ENCODE measurements around the gene S100A8. TPM values are rescaled to one million over a fixed set of nuclear protein-coding genes. Genes with fewer than 3 reads are reported as not detected.

The S100A8 gene
- not detected in 2 replicates for total RNA-seq (2022)
- Bru-seq, nascent RNA: not detected
- not detected for BruChase-seq, experiment 1, labeled RNA remaining after a 6-hour chase
- BruChase-seq, experiment 2, labeled RNA remaining after a 2-hour chase: not detected
- long read RNA-seq: 0 reads

GRCh38 chr1:153390938-153391710 lies at the start of gene S100A8:
TSS of gene S100A8 (minus strand) at chr1:153391073. CDS start at chr1:153390535, 538 bp downstream.
- Mint-ChIP-seq H3K27me3 (ENCODE audit: unreplicated experiment) (peaks cover 100% of the 10 kb centered on the region), H3K27ac (ENCODE audit: unreplicated experiment) (no peak within 1 kb of the TSS), H3K9me3 (ENCODE audit: low read depth, unreplicated experiment) (no peaks in the 10 kb centered on the region), H3K4me3 (ENCODE audit: low read depth, unreplicated experiment) (no peak within 1 kb of the TSS), H3K4me1 (ENCODE audit: low read depth, unreplicated experiment) (no peaks in the 10 kb centered on the region), H3K36me3 (ENCODE audit: insufficient read depth, unreplicated experiment) (no peaks in the 10 kb centered on the region)
- no TSS peak for BruUV-seq (replicated peaks)
- no peak for TF ChIP-seq CTCF (IDR thresholded peaks at IDR 0.05; ENCODE audit: unreplicated experiment)
- no peak for DNase-seq
- intact Hi-C loops (cut with micrococcal nuclease; ENCODE audit: unreplicated experiment): no loop called here
- CTCF ChIA-PET: no interaction called here

GRCh38 chr1:153439273-153439672 lies 48.4 kb upstream of the S100A8 start:
- no peak for DNase-seq
- no peak for TF ChIP-seq CTCF (IDR thresholded peaks at IDR 0.05; ENCODE audit: unreplicated experiment)
- CTCF ChIA-PET: no interaction called here
- Mint-ChIP-seq H3K36me3 (ENCODE audit: insufficient read depth, unreplicated experiment) (no peaks in the 10 kb centered on the region), H3K27me3 (ENCODE audit: unreplicated experiment) (peaks cover 85% of the 10 kb centered on the region), H3K4me3 (ENCODE audit: low read depth, unreplicated experiment) (no peak overlapping the region), H3K4me1 (ENCODE audit: low read depth, unreplicated experiment) (no peaks in the 10 kb centered on the region), H3K27ac (ENCODE audit: unreplicated experiment) (no peak overlapping the region), H3K9me3 (ENCODE audit: low read depth, unreplicated experiment) (no peaks in the 10 kb centered on the region)
- no TSS peak for BruUV-seq (replicated peaks)
- intact Hi-C loops (cut with micrococcal nuclease; ENCODE audit: unreplicated experiment): no loop called here

- Mint-ChIP-seq H3K27ac (ENCODE audit: unreplicated experiment) (no peak overlapping the region), H3K27me3 (ENCODE audit: unreplicated experiment) (peaks cover 85% of the 10 kb centered on the region), H3K36me3 (ENCODE audit: insufficient read depth, unreplicated experiment) (no peaks in the 10 kb centered on the region), H3K4me1 (ENCODE audit: low read depth, unreplicated experiment) (no peaks in the 10 kb centered on the region), H3K9me3 (ENCODE audit: low read depth, unreplicated experiment) (no peaks in the 10 kb centered on the region), H3K4me3 (ENCODE audit: low read depth, unreplicated experiment) (no peak overlapping the region)
- no TSS peak for BruUV-seq (replicated peaks)
- CTCF ChIA-PET: no interaction called here
- no peak for TF ChIP-seq CTCF (IDR thresholded peaks at IDR 0.05; ENCODE audit: unreplicated experiment)
- intact Hi-C loops (cut with micrococcal nuclease; ENCODE audit: unreplicated experiment): no loop called here
- DNase-seq: no peak
Observed at GRCh38 chr1:153438599-153438998, 47.7 kb upstream of the S100A8 start.

- BruUV-seq (replicated peaks): no TSS peak
- CTCF ChIA-PET: no interaction called here
- H3K36me3 Mint-ChIP-seq (ENCODE audit: insufficient read depth, unreplicated experiment): no peaks in the 10 kb centered on the region
Observed at GRCh38 chr1:153437236-153437635, 46.4 kb upstream of the S100A8 start.

More at GRCh38 chr1:153437236-153437635, 46.4 kb upstream of the S100A8 start:
- no peak for TF ChIP-seq CTCF (IDR thresholded peaks at IDR 0.05; ENCODE audit: unreplicated experiment)
- Mint-ChIP-seq H3K27ac (ENCODE audit: unreplicated experiment) (no peak overlapping the region), H3K4me3 (ENCODE audit: low read depth, unreplicated experiment) (no peak overlapping the region), H3K4me1 (ENCODE audit: low read depth, unreplicated experiment) (no peaks in the 10 kb centered on the region), H3K27me3 (ENCODE audit: unreplicated experiment) (peaks cover 93% of the 10 kb centered on the region), H3K9me3 (ENCODE audit: low read depth, unreplicated experiment) (no peaks in the 10 kb centered on the region)
- no peak for DNase-seq
- intact Hi-C loops (cut with micrococcal nuclease; ENCODE audit: unreplicated experiment): no loop called here
